ENCODE data around the gene DHRSX.
"Not testable (repeated sequence)": the region's sequence is repeated elsewhere in the genome, so short reads cannot be mapped to it uniquely, and the experiment has no call there.

DNA sequence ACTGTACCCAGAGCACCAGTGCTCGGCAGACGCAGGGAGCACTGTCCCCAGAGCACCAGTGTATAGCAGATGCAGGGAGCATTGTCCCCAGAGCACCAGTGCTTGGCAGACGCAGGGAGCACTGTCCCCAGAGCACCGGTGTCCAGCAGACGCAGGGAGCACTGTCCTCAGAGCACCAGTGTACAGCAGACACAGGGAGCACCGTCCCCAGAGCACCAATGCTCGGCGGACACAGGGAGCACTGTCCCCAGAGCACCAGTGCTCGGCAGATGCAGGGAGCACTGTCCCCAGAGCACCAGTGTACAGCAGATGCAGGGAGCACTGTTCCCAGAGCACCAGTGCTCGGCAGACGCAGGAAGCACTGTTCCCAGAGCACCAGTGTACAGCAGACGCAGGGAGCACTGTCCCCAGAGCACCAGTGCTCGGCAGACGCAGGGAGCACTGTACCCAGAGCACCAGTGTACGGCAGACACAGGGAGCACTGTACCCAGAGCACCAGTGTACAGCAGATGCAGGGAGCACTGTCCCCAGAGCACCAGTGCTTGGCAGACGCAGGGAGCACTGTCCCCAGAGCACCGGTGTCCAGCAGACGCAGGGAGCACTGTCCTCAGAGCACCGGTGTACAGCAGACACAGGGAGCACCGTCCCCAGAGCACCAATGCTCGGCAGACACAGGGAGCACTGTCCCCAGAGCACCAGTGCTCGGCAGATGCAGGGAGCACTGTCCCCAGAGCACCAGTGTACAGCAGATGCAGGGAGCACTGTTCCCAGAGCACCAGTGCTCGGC, 234.9 kb downstream of the DHRSX start:
- TF ChIP-seq, protein P1, sequence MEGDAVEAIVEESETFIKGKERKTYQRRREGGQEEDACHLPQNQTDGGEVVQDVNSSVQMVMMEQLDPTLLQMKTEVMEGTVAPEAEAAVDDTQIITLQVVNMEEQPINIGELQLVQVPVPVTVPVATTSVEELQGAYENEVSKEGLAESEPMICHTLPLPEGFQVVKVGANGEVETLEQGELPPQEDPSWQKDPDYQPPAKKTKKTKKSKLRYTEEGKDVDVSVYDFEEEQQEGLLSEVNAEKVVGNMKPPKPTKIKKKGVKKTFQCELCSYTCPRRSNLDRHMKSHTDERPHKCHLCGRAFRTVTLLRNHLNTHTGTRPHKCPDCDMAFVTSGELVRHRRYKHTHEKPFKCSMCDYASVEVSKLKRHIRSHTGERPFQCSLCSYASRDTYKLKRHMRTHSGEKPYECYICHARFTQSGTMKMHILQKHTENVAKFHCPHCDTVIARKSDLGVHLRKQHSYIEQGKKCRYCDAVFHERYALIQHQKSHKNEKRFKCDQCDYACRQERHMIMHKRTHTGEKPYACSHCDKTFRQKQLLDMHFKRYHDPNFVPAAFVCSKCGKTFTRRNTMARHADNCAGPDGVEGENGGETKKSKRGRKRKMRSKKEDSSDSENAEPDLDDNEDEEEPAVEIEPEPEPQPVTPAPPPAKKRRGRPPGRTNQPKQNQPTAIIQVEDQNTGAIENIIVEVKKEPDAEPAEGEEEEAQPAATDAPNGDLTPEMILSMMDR (IDR thresholded peaks at IDR 0.05) = not testable (repeated sequence)
- TF ChIP-seq POLR2AphosphoS5, POLR2A (IDR thresholded peaks at IDR 0.05): not testable (repeated sequence)

Measured in upper lobe of left lung (tissue), 4 donors.